ENCODE measurements around the gene HGF.

DNA sequence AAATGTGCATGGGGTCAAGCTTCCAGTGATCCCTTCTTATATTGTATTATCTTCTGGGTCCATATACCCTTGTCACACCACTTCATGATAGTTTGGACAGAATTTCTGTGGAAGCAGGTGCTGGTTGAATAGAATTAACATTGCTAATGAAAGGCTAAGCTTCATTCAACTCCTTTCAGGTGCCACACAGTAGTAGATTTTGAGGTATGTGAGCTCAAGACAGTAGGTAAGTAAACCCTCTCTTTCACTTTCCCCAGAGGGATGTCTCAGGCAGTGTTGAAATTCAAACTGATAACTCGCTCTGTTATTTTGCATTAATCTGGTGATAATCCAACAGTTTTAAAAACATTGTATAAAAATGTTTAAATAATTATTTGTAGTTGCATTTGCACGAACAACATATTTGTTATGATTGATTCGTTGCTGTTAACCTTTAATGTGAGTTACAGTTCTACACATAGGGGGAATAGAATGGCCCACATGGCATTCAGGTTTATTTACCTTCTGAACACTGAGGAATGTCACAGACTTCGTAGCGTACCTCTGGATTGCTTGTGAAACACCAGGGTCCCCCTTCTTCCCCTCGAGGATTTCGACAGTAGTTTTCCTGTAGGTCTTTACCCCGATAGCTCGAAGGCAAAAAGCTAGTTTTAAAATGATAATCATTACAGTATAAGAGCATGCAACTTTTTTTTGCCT, 18.1 kb downstream of the HGF start:
- TF ChIP-seq EP300 (IDR thresholded peaks at IDR 0.05): no peak
- no peak for TF ChIP-seq POLR2A (IDR thresholded peaks at IDR 0.05)

Data from sigmoid colon (tissue), 4 donors.